Left lung (tissue), 10 donors: Measurements from ENCODE around the gene AFG1L. TPM values are rescaled to one million over a fixed set of nuclear protein-coding genes. Genes with fewer than 3 reads are reported as not detected.

Source experiments
- ATAC-seq: fragments of 200-7000 bp; cut with Tn5 transposase; one replicate; pipeline ENCODE4 v1.9.1; 2020; ENCODE audit warnings: moderate library complexity
- DNase-seq, 4 donors: peaks; one replicate each; pipeline ENCODE4 v3.0.0-alpha.2; 2013 to 2020
- H3K27ac ChIP-seq, 2 donors: fragments of 200-600 bp; sonication (generic) in 1 of 2; one replicate each; pipeline versions ENCODE4 v1.5.0 to v1.8.0; 2020 to 2021
- H3K27me3 ChIP-seq, 2 donors: fragments of 200-600 bp; sonication (generic) in 1 of 2; one replicate each; pipeline versions ENCODE4 v1.5.0 to v1.8.0; 2020 to 2021
- H3K36me3 ChIP-seq, 2 donors: fragments of 200-600 bp; sonication (generic) in 1 of 2; one replicate each; pipeline versions ENCODE4 v1.5.0 to v1.8.0; 2020 to 2021
- H3K4me1 ChIP-seq, 2 donors: fragments of 200-600 bp; one replicate each; pipeline ENCODE4 v1.8.0; 2021
- H3K4me3 ChIP-seq, 2 donors: fragments of 200-600 bp; sonication (generic) in 1 of 2; one replicate each; pipeline versions ENCODE4 v1.5.0 to v1.8.0; 2020 to 2021; ENCODE audit warnings: mild to moderate bottlenecking in 1 of 2
- H3K9me3 ChIP-seq, 2 donors: fragments of 200-600 bp; sonication (generic) in 1 of 2; one replicate each; pipeline versions ENCODE4 v1.5.0 to v1.8.0; 2020 to 2021
- CTCF ChIP-seq, 2 donors: fragments of 200-600 bp; sonication (generic) in 1 of 2; IDR thresholded peaks; one replicate each; pipeline versions ENCODE4 v1.5.0 to v1.8.0; 2021; ENCODE audit warnings: antibody characterized with exemption in 2 of 2
- intact Hi-C, 2 donors: fragments of 100-400 bp; cut with DNase I; formaldehyde crosslinking; loops; one replicate each; pipeline versions ENCODE4 v1.11.2 to v1.14.2; 2022
- polyA plus RNA-seq, 6 donors: library from polyadenylated mRNA; unstranded; fragments of 120-200 nt; gene quantifications; one replicate each; pipeline ENCODE4 v1.2.1, GENCODE V29; 2013; ENCODE audit not compliant: insufficient read length in 6 of 6
- total RNA-seq, 2 donors: library from RNA; stranded (reverse); fragmentation: NEBNext Ultra II Directional; extraction: Animal tissue kit (Norgen Biotek cat#: 25700); gene quantifications; one replicate each; pipeline ENCODE4 v1.2.1, GENCODE V29; 2021
- donor health status: DM: no; HTN: yes; CAD: no.
- donor health status: DM: no; HTN: no; CAD: no.

The AFG1L gene
- total and polyA plus RNA-seq, 8 donors, result 5.8 to 10.2 (median 7.7) TPM

- DNase-seq, result no peak
- H3K27ac ChIP-seq, result no peak overlapping the region
- no peak for ATAC-seq
- intact Hi-C loops, result no loop called here
- no peaks in the 10 kb centered on the region for H3K27me3 ChIP-seq
- no peak for TF ChIP-seq CTCF (IDR thresholded peaks at IDR 0.05)
- H3K4me3 ChIP-seq, result no peak overlapping the region
- no peaks in the 10 kb centered on the region for H3K36me3 ChIP-seq
- H3K4me1 ChIP-seq, result peaks cover 0 to 3% of the 10 kb centered on the region in 2 donors
- no peaks in the 10 kb centered on the region for H3K9me3 ChIP-seq
Measured at GRCh38 chr6:108455688-108456087, 160.8 kb downstream of the AFG1L start.

GRCh38 chr6:108463784-108464183, 168.9 kb downstream of the AFG1L start:
- H3K4me3 ChIP-seq, result no peak overlapping the region
- H3K27me3 ChIP-seq, result no peaks in the 10 kb centered on the region
- intact Hi-C loops, result no loop called here
- no peaks in the 10 kb centered on the region for H3K36me3 ChIP-seq
- H3K9me3 ChIP-seq, result no peaks in the 10 kb centered on the region
- no peak for TF ChIP-seq CTCF (IDR thresholded peaks at IDR 0.05)
- H3K4me1 ChIP-seq, result no peaks in the 10 kb centered on the region
- ATAC-seq, result no peak
- peak in 2 of 4 donors; percentile 58 to 68 for DNase-seq
- no peak overlapping the region for H3K27ac ChIP-seq

GRCh38 chr6:108464418-108465097, 169.7 kb downstream of the AFG1L start:
- DNase-seq (no peak), ATAC-seq (no peak)
- H3K36me3 ChIP-seq, result no peaks in the 10 kb centered on the region
- no peak overlapping the region for H3K4me3 ChIP-seq
- no peaks in the 10 kb centered on the region for H3K9me3 ChIP-seq
- H3K27ac ChIP-seq, result no peak overlapping the region
- TF ChIP-seq CTCF (IDR thresholded peaks at IDR 0.05), result no peak
- no peaks in the 10 kb centered on the region for H3K4me1 ChIP-seq
- H3K27me3 ChIP-seq, result no peaks in the 10 kb centered on the region
- intact Hi-C loops, result no loop called here

- Histone ChIP-seq H3K4me1 (no peaks in the 10 kb centered on the region), H3K27me3 (no peaks in the 10 kb centered on the region), H3K4me3 (no peak overlapping the region), H3K27ac (no peak overlapping the region), H3K36me3 (no peaks in the 10 kb centered on the region), H3K9me3 (no peaks in the 10 kb centered on the region)
- DNase-seq, result no peak
- no peak for TF ChIP-seq CTCF (IDR thresholded peaks at IDR 0.05)
- no peak for ATAC-seq
- intact Hi-C loops, result no loop called here
Measured at GRCh38 chr6:108465098-108465495, 170.2 kb downstream of the AFG1L start.

GRCh38 chr6:108468346-108468745, 173.5 kb downstream of the AFG1L start:
- ATAC-seq, result no peak
- Histone ChIP-seq H3K27ac (no peak overlapping the region), H3K4me1 (no peaks in the 10 kb centered on the region)

More at GRCh38 chr6:108468346-108468745, 173.5 kb downstream of the AFG1L start:
- no peaks in the 10 kb centered on the region for H3K27me3 ChIP-seq
- no peak for TF ChIP-seq CTCF (IDR thresholded peaks at IDR 0.05)
- no peak for DNase-seq
- no peak overlapping the region for H3K4me3 ChIP-seq
- intact Hi-C loops, result no loop called here
- H3K36me3 ChIP-seq, result no peaks in the 10 kb centered on the region
- no peaks in the 10 kb centered on the region for H3K9me3 ChIP-seq
